NCI-H2029 treated with DMSO at 0.1 percent for 48 hours (cell line): ENCODE data around the gene RAB21.
A peak's percentile ranks its signal among the peaks of the same experiment; 100 is the strongest.

ENCODE experiments used
- DNase-seq: peaks from one replicate; lab custom pipeline; 2025; lab: John Stamatoyannopoulos, UW

Gene RAB21, protein sequence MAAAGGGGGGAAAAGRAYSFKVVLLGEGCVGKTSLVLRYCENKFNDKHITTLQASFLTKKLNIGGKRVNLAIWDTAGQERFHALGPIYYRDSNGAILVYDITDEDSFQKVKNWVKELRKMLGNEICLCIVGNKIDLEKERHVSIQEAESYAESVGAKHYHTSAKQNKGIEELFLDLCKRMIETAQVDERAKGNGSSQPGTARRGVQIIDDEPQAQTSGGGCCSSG

GRCh38 chr12:71754461-71755145, at the start of gene RAB21:
TSS of gene RAB21 (plus strand) at chr12:71754863. CDS start at chr12:71755130, 267 bp downstream.
- peak; percentile 90 for DNase-seq

DNA sequence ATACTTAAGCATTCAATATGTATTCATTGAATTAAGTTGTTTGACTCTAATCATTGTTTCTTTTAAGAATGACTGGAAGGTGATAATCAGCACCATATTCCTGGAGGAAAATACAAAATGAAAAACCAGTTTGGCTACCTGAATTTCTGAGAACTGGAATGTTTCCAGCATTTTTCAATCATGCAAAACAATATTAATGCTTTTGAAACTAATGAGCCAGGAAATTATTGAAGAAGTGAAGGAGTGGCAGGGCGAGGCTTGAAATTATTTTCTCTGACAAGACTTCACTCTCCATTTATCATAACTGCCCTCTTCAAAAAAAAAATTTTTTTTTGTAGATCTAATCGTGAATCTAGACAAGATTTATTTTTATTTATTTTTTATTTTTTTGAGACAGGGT, 49.7 kb upstream of the RAB21 start:
- no peak for DNase-seq

- DNase-seq, result no peak
Measured at GRCh38 chr12:71708658-71709057, 46.0 kb upstream of the RAB21 start.

DNA sequence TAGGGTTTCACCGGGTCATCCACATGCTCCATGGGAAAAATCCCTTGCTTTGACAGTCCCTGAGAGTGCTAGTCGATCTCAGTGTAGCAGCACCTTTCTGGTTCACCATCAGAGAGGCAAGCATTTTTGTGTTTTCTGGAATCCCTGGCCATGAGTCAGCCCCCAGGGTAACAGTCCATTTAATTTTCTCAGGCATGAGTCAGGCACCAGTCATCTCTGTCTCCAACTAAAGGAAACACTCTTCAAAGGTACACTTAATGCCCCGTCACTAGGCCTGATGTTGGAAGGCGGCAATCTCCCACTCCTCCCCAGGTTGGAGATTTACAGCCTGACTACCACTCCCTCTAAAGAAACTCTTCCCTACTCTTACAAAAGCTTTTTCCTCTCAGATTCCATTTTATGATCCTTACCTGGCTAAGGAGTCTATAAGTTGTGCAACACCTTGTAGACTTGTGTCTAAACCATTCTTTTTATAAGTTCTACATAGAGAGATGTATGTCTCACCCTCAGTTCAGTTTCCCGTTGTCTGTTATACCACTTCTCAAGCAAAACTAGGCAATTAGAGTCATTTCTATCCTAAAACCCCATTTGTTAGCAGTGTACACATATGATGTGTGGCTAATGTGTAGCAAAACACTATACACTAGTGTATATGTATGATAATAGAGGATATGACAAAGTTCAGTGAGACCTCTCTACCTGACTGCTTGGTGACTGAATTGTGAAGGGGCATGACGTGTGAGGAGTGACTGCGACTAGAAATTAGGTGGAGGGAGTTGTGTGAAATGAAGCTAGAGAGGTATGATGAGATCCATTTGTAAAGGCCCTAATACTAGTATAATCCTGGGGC, 44.2 kb upstream of the RAB21 start:
- DNase-seq, result no peak

GRCh38 chr12:71718611-71719010, 36.1 kb upstream of the RAB21 start:
- no peak for DNase-seq

- no peak for DNase-seq
Measured at GRCh38 chr12:71719647-71720370, 34.9 kb upstream of the RAB21 start.

DNA sequence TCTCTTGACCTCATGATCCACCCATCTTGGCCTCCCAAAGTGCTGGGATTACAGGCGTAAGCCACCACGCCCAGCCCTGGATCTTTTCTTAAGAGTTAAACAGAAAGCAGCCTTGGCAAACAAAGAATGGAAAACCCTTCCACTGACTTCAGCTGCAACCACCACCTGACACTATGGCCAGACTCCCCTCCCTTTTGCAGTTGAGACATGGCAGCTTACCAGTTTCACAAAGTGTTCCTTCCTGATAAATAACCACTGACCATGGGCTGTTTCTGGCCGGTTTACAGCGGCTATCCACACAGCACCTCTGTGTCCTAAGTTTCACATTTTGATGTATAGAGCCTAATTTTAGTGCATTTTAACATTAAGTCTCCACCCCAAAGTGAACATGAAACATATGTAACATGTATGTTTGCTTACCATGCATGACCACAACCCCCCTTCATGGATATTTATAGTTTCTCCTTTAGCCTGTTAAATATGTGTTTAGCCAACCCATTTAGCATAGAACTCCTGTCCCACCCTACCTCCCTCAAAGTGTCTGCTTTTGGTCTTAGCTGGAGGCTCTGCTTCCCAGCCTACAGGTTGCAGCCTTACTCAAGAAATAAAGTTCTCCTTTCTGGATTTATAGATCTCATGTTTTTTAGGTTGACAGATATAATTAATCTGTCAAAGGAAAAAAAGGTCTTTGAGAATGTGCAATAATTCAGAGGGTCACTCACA, 32.7 kb upstream of the RAB21 start:
- no peak for DNase-seq

- DNase-seq, result no peak
Measured at GRCh38 chr12:71725011-71725410, 29.7 kb upstream of the RAB21 start.

- DNase-seq, result no peak
Measured at GRCh38 chr12:71726548-71726947, 28.1 kb upstream of the RAB21 start.

DNA sequence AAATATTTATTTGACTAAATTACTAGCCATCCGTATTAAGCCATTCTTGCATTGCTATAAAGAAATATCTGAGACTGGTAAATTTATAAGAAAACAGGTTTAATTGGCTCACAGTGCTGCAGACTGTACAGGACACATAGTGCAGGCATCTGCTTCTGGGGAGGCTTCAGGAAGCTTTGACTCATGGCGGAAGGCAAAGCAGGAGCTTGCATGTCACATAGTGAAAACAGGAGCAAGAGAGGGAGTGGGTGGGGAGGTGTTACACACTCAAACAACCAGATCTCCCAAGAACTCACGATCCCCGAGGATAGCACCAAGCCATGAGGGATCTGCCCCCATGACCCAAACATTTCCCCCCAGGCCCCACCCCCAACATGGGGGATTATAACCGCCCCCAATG, 26.7 kb upstream of the RAB21 start:
- no peak for DNase-seq

DNA sequence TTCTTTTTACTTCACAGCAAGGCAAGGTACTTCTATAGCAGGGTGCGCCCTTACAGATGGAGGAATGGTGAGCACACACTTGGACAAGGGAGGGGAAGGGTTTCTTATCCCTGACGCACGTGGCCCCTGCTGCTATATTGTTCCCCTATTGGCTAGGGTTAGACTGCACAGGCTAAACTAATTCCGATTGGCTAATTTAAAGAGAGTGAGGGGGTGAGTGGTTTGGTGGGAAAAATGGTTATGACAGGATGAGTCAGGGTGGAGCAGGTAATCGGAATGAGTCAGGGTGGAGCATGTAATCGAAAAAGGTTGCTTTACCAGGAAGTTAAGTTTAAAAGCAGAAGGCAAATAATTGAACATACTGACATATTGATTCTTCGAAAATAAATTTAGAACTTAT, 23.7 kb upstream of the RAB21 start:
- DNase-seq, result no peak

GRCh38 chr12:71731439-71732356, 23.0 kb upstream of the RAB21 start:
- DNase-seq, result no peak

- no peak for DNase-seq
Measured at GRCh38 chr12:71732357-71732712, 22.3 kb upstream of the RAB21 start.

DNA sequence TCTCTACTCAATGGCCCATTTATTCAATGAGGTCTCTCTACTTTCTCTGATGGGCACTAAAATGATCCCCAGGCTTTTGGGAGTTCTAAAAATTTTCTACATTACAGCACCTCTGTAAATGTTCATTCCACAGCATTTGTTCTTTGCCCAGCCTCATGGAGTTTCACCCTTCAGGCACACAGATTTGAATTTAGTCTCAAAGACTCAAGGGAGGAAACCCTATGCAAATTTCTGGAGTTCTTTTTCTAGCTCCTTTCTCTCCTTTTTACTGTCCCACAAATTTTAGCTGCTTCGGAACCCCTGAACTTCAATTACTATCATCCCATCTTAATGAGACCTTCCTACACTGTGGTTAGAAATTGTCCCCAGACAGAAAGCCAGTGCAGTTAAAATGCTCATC, 17.5 kb upstream of the RAB21 start:
- no peak for DNase-seq

- DNase-seq, result no peak
Measured at GRCh38 chr12:71742998-71743397, 11.7 kb upstream of the RAB21 start.

DNA sequence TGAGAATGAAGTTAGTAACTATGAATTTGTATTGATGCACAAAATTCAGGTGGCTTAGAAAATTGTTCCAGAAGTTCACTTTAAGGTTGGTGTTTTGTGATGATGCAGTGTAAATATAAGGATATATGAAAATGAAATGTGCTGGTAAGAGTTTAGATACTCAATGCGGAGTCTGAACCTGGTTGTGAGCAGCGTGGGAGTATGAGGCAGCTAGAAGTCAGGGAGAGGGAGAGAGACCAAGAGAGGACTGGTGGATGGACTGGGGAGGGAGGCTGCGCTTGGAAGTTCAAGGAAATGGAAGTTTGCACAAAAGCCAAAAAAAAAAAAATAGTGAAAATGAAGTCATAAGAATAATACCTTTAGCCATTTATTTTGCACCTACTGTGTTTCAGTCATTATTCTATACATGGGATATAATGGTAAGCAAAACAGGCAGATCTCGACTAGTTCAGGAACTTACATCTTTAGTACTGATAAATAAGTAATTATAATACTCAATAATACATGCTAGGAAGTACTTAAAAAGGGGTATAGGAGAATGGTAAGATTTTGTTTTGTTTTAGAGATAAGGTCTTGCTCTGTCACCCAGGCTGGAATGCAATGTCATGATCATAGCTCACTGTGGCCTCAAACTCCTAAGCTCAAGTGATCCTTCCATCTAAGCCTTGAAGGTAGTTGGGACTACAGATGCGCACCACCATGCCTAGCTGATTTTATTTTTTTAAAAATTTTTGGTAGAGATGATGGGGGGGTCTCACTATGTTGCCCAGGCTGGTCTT, 10.0 kb upstream of the RAB21 start:
- DNase-seq, result no peak

GRCh38 chr12:71746974-71747611, 7.6 kb upstream of the RAB21 start:
- DNase-seq, result peak; percentile 33

DNA sequence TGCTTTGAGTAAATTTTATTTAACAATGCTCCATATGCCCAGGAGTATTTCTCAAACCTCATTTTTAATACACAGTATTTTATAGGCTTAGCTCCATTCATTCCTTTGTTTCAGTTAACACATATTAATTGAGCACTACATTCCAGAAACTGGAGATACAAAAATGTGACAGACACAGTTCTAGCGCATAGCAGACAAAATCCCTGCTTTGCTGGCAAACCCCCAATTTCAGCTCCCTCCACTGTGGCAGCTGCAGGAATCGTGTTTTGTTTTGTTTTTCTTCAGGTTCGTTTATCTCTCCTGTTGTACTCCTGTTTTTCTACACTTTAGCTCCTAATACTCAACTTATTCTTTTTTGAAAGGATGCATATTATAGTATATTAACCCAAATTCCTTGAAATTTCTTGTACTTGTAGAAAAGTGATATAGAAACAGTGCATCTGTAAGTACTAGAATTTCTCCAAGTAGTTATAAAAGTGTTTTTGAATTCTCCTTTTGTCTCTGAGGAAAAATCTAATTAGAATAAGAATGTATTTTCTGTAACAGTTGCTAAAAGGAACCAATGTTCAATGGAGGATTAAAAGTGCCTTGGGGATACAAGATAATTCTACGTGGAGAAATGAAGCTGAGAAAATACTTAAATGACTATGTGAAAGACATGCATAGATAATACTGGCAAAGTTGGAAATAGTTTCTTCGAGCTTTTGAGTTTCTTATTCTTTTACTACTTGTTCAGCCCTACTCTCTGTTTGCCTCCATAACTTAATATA, 6.4 kb upstream of the RAB21 start:
- no peak for DNase-seq

DNA sequence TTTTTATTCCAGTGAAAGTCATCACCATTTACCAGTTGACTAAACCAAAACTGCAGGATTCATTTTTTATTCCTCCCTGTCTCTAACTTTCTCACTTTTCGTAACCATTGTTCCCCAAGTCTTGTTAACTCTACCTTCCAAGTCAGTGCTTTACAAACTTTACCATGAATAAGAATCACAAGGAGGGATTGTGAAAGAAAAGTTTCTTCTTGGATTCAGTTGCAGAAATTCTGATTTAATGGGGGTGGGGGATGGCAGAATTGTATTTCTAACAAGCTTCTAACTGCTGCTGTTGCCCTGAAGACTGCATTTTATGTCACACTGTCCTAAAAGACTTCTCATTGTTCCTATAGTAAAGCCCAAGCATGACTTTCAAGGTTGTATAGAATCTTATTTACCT, 5.0 kb upstream of the RAB21 start:
- no peak for DNase-seq
